ENCODE measurements around the gene MS4A18.

Gene MS4A18

DNA sequence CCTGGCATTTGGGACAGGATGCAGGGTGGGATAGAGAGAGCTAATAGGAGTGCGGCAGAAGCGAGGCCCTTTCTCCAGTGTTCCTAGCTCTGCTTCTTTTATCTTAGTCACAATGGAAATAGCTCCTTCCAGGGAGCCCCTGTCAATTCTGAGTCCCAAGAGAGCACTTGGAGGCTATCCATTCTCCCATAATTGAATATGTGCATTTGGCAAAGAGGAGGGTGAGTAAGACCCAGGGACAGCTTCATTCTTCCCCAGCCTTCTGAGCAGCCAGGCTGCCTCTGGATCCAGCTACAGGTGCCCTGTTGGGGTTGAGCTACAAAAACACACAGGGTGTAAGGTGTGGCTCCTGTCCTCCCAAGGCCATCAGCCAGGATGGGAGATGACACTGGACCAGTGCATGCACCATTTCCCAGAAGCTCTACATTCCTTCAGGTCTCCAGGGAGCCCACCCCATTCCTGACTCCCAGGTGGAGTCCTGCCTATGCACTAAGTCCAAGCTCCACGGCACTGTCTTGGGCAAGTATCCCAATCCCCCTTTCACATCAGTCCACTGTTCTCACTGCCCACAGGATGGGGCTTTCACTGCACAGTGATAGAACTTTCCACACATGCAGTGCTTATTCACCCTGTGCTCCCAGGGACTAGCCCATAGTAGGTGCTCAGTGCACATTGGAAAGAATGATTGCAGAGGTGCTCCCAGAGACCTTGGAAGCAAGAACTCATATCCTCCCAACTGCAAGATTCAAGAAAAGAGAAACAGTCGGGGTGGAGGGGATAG lies 66.8 kb downstream of the MS4A18 start:
- no peaks in the 10 kb centered on the region for H3F3A ChIP-seq (ENCODE audit: insufficient read depth, low read length)
- H3K79me2 ChIP-seq (ENCODE audit: insufficient read depth, low read length), result no peaks in the 10 kb centered on the region
- TF ChIP-seq, protein P1, sequence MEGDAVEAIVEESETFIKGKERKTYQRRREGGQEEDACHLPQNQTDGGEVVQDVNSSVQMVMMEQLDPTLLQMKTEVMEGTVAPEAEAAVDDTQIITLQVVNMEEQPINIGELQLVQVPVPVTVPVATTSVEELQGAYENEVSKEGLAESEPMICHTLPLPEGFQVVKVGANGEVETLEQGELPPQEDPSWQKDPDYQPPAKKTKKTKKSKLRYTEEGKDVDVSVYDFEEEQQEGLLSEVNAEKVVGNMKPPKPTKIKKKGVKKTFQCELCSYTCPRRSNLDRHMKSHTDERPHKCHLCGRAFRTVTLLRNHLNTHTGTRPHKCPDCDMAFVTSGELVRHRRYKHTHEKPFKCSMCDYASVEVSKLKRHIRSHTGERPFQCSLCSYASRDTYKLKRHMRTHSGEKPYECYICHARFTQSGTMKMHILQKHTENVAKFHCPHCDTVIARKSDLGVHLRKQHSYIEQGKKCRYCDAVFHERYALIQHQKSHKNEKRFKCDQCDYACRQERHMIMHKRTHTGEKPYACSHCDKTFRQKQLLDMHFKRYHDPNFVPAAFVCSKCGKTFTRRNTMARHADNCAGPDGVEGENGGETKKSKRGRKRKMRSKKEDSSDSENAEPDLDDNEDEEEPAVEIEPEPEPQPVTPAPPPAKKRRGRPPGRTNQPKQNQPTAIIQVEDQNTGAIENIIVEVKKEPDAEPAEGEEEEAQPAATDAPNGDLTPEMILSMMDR (IDR thresholded peaks at IDR 0.05; ENCODE audit: low read length), result no peak
- no peak for TF ChIP-seq EZH2 (IDR thresholded peaks at IDR 0.05; ENCODE audit: borderline replicate concordance, low read length)
- H3K36me3 ChIP-seq (ENCODE audit: insufficient read depth, low read length), result no peaks in the 10 kb centered on the region
- no peaks in the 10 kb centered on the region for H4K20me1 ChIP-seq (ENCODE audit: insufficient read depth, low read length)
- no peak overlapping the region for H3K27ac ChIP-seq (ENCODE audit: low read depth, low read length, poor library complexity, severe bottlenecking)
- H3K4me3 ChIP-seq (ENCODE audit: low read depth, low read length, poor library complexity, severe bottlenecking), result no peak overlapping the region
- no peaks in the 10 kb centered on the region for H3K4me1 ChIP-seq (ENCODE audit: insufficient read depth, low read length, severe bottlenecking)
- H2AFZ ChIP-seq (ENCODE audit: low read length), result no peak overlapping the region
- H3K9ac ChIP-seq (ENCODE audit: low read length), result no peak overlapping the region
- peaks cover 15% of the 10 kb centered on the region; the same call in 1 of the 2 replicates for H3K27me3 ChIP-seq (ENCODE audit: insufficient read depth, low read length)
- no peaks in the 10 kb centered on the region for H3K9me2 ChIP-seq (ENCODE audit: low read depth, low read length)
- H3K9me3 ChIP-seq (ENCODE audit: low read length), result 0 out of 2 replicates have a peak, but pooled peaks cover 4% of the 10 kb centered on the region
- H3K4me2 ChIP-seq (ENCODE audit: low read length), result no peak overlapping the region

DNA sequence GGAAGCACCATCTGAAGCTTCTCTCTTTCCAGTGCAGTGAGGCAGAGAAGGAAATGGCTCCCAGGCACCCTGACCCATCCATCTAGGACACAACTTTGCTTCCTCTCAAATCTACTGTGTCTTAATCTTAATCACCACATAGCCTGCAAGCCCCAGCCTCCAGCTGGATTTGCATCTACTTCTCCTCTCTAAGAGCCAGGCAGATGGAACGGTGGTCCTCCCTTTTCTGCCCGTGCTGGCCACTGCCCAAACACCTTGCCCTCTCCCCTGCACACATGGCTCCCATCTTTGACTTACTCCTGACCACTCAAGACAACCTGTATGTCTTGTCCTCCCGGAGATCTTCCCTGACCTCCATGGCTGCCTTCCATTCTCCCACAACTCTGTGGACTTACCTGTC lies 68.0 kb downstream of the MS4A18 start:
- H3K79me2 ChIP-seq (ENCODE audit: insufficient read depth, low read length), result no peaks in the 10 kb centered on the region

More for the DNA sequence above, 68.0 kb downstream of the MS4A18 start:
- Histone ChIP-seq H3K4me1 (ENCODE audit: insufficient read depth, low read length, severe bottlenecking) (no peaks in the 10 kb centered on the region), H3K36me3 (ENCODE audit: insufficient read depth, low read length) (no peaks in the 10 kb centered on the region), H3K9me2 (ENCODE audit: low read depth, low read length) (no peaks in the 10 kb centered on the region), H3K4me2 (ENCODE audit: low read length) (no peak overlapping the region), H3K9me3 (ENCODE audit: low read length) (0 out of 2 replicates have a peak, but pooled peaks cover 4% of the 10 kb centered on the region), H3K27me3 (ENCODE audit: insufficient read depth, low read length) (peaks cover 15% of the 10 kb centered on the region; the same call in 1 of the 2 replicates), H2AFZ (ENCODE audit: low read length) (no peak overlapping the region), H4K20me1 (ENCODE audit: insufficient read depth, low read length) (no peaks in the 10 kb centered on the region), H3F3A (ENCODE audit: insufficient read depth, low read length) (no peaks in the 10 kb centered on the region), H3K4me3 (ENCODE audit: low read depth, low read length, poor library complexity, severe bottlenecking) (no peak overlapping the region), H3K27ac (ENCODE audit: low read depth, low read length, poor library complexity, severe bottlenecking) (no peak overlapping the region), H3K9ac (ENCODE audit: low read length) (no peak overlapping the region)
- TF ChIP-seq, protein P1 (IDR thresholded peaks at IDR 0.05; ENCODE audit: low read length), result no peak
- TF ChIP-seq EZH2 (IDR thresholded peaks at IDR 0.05; ENCODE audit: borderline replicate concordance, low read length), result no peak

All from OCI-LY1 (cell line).